Right atrium auricular region (tissue), 2 donors: ENCODE results near the gene STPG4. TPM values are rescaled to one million over a fixed set of nuclear protein-coding genes. Genes with fewer than 3 reads are reported as not detected.
A peak's percentile ranks its signal among the peaks of the same experiment; 100 is the strongest.

Experiments
- DNase-seq: peaks from one replicate; pipeline ENCODE4 v3.0.0-alpha.2; 2019; ENCODE audit warnings: low spot score
- H3K27ac ChIP-seq, 2 donors: fragments of 200-600 bp; sonication (generic); 1 replicate in 1 of 2; 2 replicates in 1 of 2; pipeline ENCODE4 v1.5.1; 2016 to 2019
- H3K27me3 ChIP-seq, 2 donors: fragments of 200-600 bp; sonication (generic); one replicate each; pipeline versions ENCODE4 v1.5.1 to v1.6.0; 2017 to 2019
- H3K36me3 ChIP-seq: fragments of 200-600 bp; sonication (generic); one replicate; pipeline ENCODE4 v1.5.1; 2016
- H3K4me1 ChIP-seq, 2 donors: fragments of 200-600 bp; sonication (generic); one replicate each; pipeline versions ENCODE4 v1.5.1 to v1.6.0; 2017 to 2019
- H3K4me3 ChIP-seq, 2 donors: fragments of 200-600 bp; sonication (generic); 1 replicate in 1 of 2; 2 replicates in 1 of 2; pipeline ENCODE4 v1.5.1; 2017 to 2019; ENCODE audit warnings: mild to moderate bottlenecking in 1 of 2, moderate library complexity in 1 of 2
- H3K9me3 ChIP-seq, 2 donors: fragments of 200-600 bp; sonication (generic); one replicate each; pipeline ENCODE4 v1.5.1; 2019
- CTCF ChIP-seq, 2 donors: fragments of 200-600 bp; sonication (generic); IDR thresholded peaks; one replicate each; pipeline ENCODE4 v1.5.1; 2019; ENCODE audit warnings: antibody characterized with exemption in 2 of 2
- total RNA-seq, 2 donors: library from RNA; depleted of rRNA; stranded (reverse); fragments of >200 nt; gene quantifications; one replicate each; pipeline ENCODE4 v1.1.0, GENCODE V29; 2016

The STPG4 gene
- total RNA-seq, 2 donors from 2014 or later: not detected

DNA sequence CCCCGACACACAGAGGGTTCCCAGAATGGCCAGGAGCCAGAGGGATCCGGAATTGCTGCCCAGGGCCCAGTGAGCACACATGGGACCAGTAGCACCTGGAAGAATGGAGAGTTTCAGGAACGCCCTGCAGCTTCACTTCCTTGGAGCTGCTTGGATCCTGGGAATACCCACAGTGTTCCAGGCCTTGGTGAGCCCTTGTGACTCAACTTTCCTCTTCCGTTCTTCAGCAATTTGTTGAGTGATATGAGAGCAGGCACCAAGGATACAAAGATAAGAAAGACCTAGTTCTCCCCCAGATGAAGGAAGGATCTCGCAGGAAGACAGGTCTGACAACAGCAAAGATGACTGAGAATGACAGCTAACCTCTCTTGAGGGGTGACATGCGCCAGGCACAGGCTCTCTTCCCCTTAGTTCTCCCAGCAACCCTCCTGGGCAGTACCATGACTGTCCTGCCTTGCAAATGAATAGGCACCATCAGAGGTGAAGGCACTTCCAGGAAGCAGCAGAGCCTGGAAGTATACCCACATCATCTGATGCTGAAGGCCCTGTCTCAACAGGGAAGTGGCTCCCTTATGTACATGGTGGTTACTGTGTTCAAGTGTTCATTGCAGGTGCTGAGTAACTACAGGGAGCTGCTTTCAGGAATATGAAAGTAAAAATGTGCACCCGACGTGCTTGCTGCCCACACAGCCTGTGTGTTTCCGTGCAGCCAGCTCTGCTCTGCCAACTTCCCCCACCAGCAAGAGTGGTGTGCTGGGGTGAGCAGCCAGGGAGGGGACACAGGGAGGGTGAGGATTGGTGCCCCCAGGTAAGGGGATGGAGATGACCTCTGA, 116.2 kb downstream of the STPG4 start:
- Histone ChIP-seq H3K4me1 (peaks cover 0 to 81% of the 10 kb centered on the region in 2 donors), H3K36me3 (no peaks in the 10 kb centered on the region), H3K4me3 (no peak overlapping the region), H3K27me3 (no peaks in the 10 kb centered on the region), H3K9me3 (no peaks in the 10 kb centered on the region), H3K27ac (peak overlapping the region in 1 of 2 donors; percentile 88)
- no peak for DNase-seq
- no peak for TF ChIP-seq CTCF (IDR thresholded peaks at IDR 0.05)

GRCh38 chr2:47037678-47038077, 117.4 kb downstream of the STPG4 start:
- no peaks in the 10 kb centered on the region for H3K27me3 ChIP-seq
- DNase-seq: no peak
- H3K36me3 ChIP-seq: no peaks in the 10 kb centered on the region
- H3K4me3 ChIP-seq: no peak overlapping the region
- no peak overlapping the region for H3K27ac ChIP-seq
- no peaks in the 10 kb centered on the region for H3K9me3 ChIP-seq
- no peak for TF ChIP-seq CTCF (IDR thresholded peaks at IDR 0.05)
- H3K4me1 ChIP-seq: peaks cover 0 to 81% of the 10 kb centered on the region in 2 donors

Other genes starting within 250 kb of the STPG4 start
- 10 to 100 TPM; 48.7 to 77.5 TPM for gene MCFD2, start 239.5 kb downstream of the STPG4 start, total RNA-seq
- 10 to 100 TPM in 1 of 2 donors, 1 to 10 TPM in 1; 5.8 to 11.2 TPM for gene TTC7A, start 214.1 kb downstream of the STPG4 start, total RNA-seq
- 100 to 1,000 TPM; 435 to 481 TPM for gene CALM2, start 21.2 kb upstream of the STPG4 start, total RNA-seq
- gene EPCAM, start 214.0 kb upstream of the STPG4 start, total RNA-seq: under 1 TPM in 1 of 2 donors, not detected in 1; 0.47 TPM
- 1 to 10 TPM; 4.3 to 8.9 TPM for gene MSH2, start 247.8 kb upstream of the STPG4 start, total RNA-seq